HepG2 (cell line): ENCODE data around the gene SDC4. TPM values are rescaled to one million over a fixed set of nuclear protein-coding genes. Genes with fewer than 3 reads are reported as not detected.

ENCODE experiments used
- ELF4 ChIP-seq: sonication (generic); formaldehyde crosslinking; IDR thresholded peaks from 2 replicates; pipeline ENCODE4 v1.5.0; 2020; ENCODE audit warnings: missing genetic modification reagents, mild to moderate bottlenecking, moderate library complexity, borderline replicate concordance
- GFI1 ChIP-seq: sonication (generic); formaldehyde crosslinking; IDR thresholded peaks from 2 replicates; pipeline ENCODE4 v1.5.0; 2020; ENCODE audit warnings: missing genetic modification reagents, mild to moderate bottlenecking, borderline replicate concordance
- LCORL ChIP-seq, 2 experiments: fragments of 450-650 bp in 1 of 2; sonication (generic) in 1 of 2; formaldehyde crosslinking in 1 of 2; IDR thresholded peaks; 2 replicates each; pipeline versions ENCODE4 v1.5.0 to v1.6.1; 2017 to 2020; ENCODE audit warnings: antibody characterized with exemption in 1 of 2, missing genetic modification reagents in 1 of 2
- NFYC ChIP-seq: IDR thresholded peaks from 2 replicates; pipeline ENCODE4 v1.6.1; 2016; ENCODE audit warnings: missing genetic modification reagents, missing compliant biosample characterization
- NONO ChIP-seq, 2 experiments: fragments of 450-650 bp in 1 of 2; sonication (generic) in 1 of 2; formaldehyde crosslinking in 1 of 2; IDR thresholded peaks in 1 of 2; conservative IDR thresholded peaks in 1 of 2; 2 replicates each; pipeline versions ENCODE4 v1.6.1 to v1.8.0; 2017 to 2022; ENCODE audit warnings: mild to moderate bottlenecking in 1 of 2, missing genetic modification reagents in 1 of 2, moderate library complexity in 1 of 2
- NR1H2 ChIP-seq: sonication (generic); formaldehyde crosslinking; IDR thresholded peaks from 2 replicates; pipeline ENCODE4 v1.8.1; 2022; ENCODE audit warnings: low read depth, missing genetic modification reagents, borderline replicate concordance
- SALL1 ChIP-seq: sonication (generic); formaldehyde crosslinking; IDR thresholded peaks from 2 replicates; pipeline ENCODE4 v1.8.0; 2022; ENCODE audit warnings: mild to moderate bottlenecking, missing genetic modification reagents
- ZMYM3 ChIP-seq: sonication (generic); formaldehyde crosslinking; IDR thresholded peaks from 2 replicates; pipeline ENCODE4 v1.5.1; 2020; ENCODE audit warnings: mild to moderate bottlenecking, missing genetic modification reagents
- ZNF792 ChIP-seq: IDR thresholded peaks from 2 replicates; pipeline ENCODE4 v1.6.1; 2016
- polyA plus RNA-seq, 8 experiments: library from polyadenylated mRNA; depleted of rRNA in 3 of 8; stranded (reverse) in 7 of 8; unstranded in 1 of 8; fragments of >200 nt; fragmentation: Illumina TruSeq in 4 of 8; extraction: Trizol in 4 of 8; gene quantifications; 2 replicates each; pipeline versions ENCODE4 v1.2.1 to v1.2.3, GENCODE V29; 2011 to 2016; ENCODE audit warnings: low read depth in 4 of 8, missing spikeins in 1 of 8, mixed read lengths in 1 of 8; ENCODE audit not compliant: insufficient read depth in 1 of 8
- total RNA-seq, 5 experiments: library from RNA; depleted of rRNA; stranded (reverse); fragments of >200 nt; fragmentation: Illumina TruSeq; extraction: Trizol; gene quantifications; 2 replicates each; pipeline ENCODE4 v1.2.3, GENCODE V29; 2016; ENCODE audit warnings: low read depth in 1 of 5
- TF ChIP-seq, protein P1 (sequence below): sonication (generic); formaldehyde crosslinking; IDR thresholded peaks from 2 replicates; pipeline ENCODE4 v1.4.0; 2020; ENCODE audit warnings: missing genetic modification reagents, borderline replicate concordance
- TF ChIP-seq, protein P2 (sequence below): sonication (generic); formaldehyde crosslinking; IDR thresholded peaks from 2 replicates; pipeline ENCODE4 v1.4.0; 2020; ENCODE audit warnings: missing genetic modification reagents, mild to moderate bottlenecking, borderline replicate concordance
- TF ChIP-seq, protein P3 (sequence below): sonication (generic); formaldehyde crosslinking; IDR thresholded peaks from 2 replicates; pipeline ENCODE4 v1.5.0; 2020; ENCODE audit warnings: missing genetic modification reagents
- TF ChIP-seq, protein P4 (sequence below): IDR thresholded peaks from 2 replicates; pipeline ENCODE4 v1.4.0; 2020; ENCODE audit warnings: mild to moderate bottlenecking, missing genetic modification reagents
- TF ChIP-seq, protein P5 (sequence below): fragments of 450-650 bp; IDR thresholded peaks from 2 replicates; pipeline ENCODE4 v1.6.1; 2016

Gene SDC4
- total and polyA plus RNA-seq, 2 of the 13 experiments (the other 11 are each of a cell fraction or from before 2014, with no cell fraction given) = 49.0 to 65.1 TPM

DNA sequence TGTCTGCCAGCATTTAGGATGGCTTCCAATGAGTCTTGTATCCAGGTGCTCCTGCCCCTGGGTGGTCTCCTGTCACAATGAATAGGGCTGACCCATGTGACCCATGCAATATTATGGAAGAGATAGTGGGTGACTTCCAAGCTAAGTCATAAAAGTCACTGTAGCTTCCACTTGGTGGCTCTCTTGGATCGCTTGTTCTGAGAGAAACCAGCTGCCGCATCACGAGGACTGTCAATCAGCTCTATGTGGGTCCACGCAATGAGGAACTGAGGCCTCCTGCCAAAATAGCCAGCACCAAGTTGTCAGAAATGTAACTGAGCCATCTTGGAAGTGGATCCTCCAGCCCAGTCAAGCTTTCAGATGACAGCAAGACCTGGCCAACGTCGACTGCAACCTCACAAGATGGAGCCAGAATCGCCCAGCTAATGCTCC, 25.3 kb downstream of the SDC4 start (continued):
- TF ChIP-seq, protein P1, sequence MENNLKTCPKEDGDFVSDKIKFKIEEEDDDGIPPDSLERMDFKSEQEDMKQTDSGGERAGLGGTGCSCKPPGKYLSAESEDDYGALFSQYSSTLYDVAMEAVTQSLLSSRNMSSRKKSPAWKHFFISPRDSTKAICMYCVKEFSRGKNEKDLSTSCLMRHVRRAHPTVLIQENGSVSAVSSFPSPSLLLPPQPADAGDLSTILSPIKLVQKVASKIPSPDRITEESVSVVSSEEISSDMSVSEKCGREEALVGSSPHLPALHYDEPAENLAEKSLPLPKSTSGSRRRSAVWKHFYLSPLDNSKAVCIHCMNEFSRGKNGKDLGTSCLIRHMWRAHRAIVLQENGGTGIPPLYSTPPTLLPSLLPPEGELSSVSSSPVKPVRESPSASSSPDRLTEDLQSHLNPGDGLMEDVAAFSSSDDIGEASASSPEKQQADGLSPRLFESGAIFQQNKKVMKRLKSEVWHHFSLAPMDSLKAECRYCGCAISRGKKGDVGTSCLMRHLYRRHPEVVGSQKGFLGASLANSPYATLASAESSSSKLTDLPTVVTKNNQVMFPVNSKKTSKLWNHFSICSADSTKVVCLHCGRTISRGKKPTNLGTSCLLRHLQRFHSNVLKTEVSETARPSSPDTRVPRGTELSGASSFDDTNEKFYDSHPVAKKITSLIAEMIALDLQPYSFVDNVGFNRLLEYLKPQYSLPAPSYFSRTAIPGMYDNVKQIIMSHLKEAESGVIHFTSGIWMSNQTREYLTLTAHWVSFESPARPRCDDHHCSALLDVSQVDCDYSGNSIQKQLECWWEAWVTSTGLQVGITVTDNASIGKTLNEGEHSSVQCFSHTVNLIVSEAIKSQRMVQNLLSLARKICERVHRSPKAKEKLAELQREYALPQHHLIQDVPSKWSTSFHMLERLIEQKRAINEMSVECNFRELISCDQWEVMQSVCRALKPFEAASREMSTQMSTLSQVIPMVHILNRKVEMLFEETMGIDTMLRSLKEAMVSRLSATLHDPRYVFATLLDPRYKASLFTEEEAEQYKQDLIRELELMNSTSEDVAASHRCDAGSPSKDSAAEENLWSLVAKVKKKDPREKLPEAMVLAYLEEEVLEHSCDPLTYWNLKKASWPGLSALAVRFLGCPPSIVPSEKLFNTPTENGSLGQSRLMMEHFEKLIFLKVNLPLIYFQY (CRISPR knock-in tag) = peak; percentile 85
- TF ChIP-seq NFYC (CRISPR knock-in tag) (peak; percentile 35; the same call in 1 of the 2 replicates), ELF4 (CRISPR knock-in tag) (no peak), GFI1 (CRISPR knock-in tag) (no peak), NONO (IDR thresholded peaks at IDR 0.05) (no peak), NONO (CRISPR knock-in tag; conservative IDR thresholded peaks at IDR 0.05) (no peak), NR1H2 (no peak), ZNF792 (CRISPR knock-in tag) (peak; percentile 98), ZMYM3 (CRISPR knock-in tag) (no peak), LCORL (IDR thresholded peaks at IDR 0.05) (no peak), LCORL (CRISPR knock-in tag; IDR thresholded peaks at IDR 0.05) (peak; percentile 73; the same call in 1 of the 2 replicates), SALL1 (peak; percentile 66)
- TF ChIP-seq, protein P2, sequence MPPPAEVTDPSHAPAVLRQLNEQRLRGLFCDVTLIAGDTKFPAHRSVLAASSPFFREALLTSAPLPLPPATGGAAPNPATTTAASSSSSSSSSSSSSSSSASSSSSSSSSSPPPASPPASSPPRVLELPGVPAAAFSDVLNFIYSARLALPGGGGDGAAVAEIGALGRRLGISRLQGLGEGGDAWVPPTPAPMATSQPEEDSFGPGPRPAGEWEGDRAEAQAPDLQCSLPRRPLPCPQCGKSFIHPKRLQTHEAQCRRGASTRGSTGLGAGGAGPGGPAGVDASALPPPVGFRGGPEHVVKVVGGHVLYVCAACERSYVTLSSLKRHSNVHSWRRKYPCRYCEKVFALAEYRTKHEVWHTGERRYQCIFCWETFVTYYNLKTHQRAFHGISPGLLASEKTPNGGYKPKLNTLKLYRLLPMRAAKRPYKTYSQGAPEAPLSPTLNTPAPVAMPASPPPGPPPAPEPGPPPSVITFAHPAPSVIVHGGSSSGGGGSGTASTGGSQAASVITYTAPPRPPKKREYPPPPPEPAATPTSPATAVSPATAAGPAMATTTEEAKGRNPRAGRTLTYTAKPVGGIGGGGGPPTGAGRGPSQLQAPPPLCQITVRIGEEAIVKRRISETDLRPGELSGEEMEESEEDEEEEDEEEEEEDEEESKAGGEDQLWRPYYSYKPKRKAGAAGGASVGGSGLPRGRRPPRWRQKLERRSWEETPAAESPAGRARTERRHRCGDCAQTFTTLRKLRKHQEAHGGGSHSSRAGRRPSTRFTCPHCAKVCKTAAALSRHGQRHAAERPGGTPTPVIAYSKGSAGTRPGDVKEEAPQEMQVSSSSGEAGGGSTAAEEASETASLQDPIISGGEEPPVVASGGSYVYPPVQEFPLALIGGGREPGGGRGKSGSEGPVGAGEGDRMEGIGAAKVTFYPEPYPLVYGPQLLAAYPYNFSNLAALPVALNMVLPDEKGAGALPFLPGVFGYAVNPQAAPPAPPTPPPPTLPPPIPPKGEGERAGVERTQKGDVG (CRISPR knock-in tag) = peak; percentile 65; the same call in 1 of the 2 replicates
- TF ChIP-seq, protein P3, sequence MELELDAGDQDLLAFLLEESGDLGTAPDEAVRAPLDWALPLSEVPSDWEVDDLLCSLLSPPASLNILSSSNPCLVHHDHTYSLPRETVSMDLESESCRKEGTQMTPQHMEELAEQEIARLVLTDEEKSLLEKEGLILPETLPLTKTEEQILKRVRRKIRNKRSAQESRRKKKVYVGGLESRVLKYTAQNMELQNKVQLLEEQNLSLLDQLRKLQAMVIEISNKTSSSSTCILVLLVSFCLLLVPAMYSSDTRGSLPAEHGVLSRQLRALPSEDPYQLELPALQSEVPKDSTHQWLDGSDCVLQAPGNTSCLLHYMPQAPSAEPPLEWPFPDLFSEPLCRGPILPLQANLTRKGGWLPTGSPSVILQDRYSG = no peak
- TF ChIP-seq, protein P4, sequence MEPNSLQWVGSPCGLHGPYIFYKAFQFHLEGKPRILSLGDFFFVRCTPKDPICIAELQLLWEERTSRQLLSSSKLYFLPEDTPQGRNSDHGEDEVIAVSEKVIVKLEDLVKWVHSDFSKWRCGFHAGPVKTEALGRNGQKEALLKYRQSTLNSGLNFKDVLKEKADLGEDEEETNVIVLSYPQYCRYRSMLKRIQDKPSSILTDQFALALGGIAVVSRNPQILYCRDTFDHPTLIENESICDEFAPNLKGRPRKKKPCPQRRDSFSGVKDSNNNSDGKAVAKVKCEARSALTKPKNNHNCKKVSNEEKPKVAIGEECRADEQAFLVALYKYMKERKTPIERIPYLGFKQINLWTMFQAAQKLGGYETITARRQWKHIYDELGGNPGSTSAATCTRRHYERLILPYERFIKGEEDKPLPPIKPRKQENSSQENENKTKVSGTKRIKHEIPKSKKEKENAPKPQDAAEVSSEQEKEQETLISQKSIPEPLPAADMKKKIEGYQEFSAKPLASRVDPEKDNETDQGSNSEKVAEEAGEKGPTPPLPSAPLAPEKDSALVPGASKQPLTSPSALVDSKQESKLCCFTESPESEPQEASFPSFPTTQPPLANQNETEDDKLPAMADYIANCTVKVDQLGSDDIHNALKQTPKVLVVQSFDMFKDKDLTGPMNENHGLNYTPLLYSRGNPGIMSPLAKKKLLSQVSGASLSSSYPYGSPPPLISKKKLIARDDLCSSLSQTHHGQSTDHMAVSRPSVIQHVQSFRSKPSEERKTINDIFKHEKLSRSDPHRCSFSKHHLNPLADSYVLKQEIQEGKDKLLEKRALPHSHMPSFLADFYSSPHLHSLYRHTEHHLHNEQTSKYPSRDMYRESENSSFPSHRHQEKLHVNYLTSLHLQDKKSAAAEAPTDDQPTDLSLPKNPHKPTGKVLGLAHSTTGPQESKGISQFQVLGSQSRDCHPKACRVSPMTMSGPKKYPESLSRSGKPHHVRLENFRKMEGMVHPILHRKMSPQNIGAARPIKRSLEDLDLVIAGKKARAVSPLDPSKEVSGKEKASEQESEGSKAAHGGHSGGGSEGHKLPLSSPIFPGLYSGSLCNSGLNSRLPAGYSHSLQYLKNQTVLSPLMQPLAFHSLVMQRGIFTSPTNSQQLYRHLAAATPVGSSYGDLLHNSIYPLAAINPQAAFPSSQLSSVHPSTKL (CRISPR knock-in tag) = peak; percentile 52
- TF ChIP-seq, protein P5, sequence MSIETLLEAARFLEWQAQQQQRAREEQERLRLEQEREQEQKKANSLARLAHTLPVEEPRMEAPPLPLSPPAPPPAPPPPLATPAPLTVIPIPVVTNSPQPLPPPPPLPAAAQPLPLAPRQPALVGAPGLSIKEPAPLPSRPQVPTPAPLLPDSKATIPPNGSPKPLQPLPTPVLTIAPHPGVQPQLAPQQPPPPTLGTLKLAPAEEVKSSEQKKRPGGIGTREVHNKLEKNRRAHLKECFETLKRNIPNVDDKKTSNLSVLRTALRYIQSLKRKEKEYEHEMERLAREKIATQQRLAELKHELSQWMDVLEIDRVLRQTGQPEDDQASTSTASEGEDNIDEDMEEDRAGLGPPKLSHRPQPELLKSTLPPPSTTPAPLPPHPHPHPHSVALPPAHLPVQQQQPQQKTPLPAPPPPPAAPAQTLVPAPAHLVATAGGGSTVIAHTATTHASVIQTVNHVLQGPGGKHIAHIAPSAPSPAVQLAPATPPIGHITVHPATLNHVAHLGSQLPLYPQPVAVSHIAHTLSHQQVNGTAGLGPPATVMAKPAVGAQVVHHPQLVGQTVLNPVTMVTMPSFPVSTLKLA = no peak
